A549 (cell line): ENCODE data around the gene GPNMB. TPM values are rescaled to one million over a fixed set of nuclear protein-coding genes. Genes with fewer than 3 reads are reported as not detected.
"Not testable (repeated sequence)": the region's sequence is repeated elsewhere in the genome, so short reads cannot be mapped to it uniquely, and the experiment has no call there.

Source experiments
- ATAC-seq, 2 experiments: fragments of 200-7000 bp in 1 of 2; fragments of >200 bp in 1 of 2; cut with Nextera tagmentation in 1 of 2; cut with Tn5 transposase in 1 of 2; 3 replicates each; pipeline versions ENCODE4 v1.8.0 to v1.9.1; 2018 to 2020; ENCODE audit warnings: mild to moderate bottlenecking in 1 of 2, moderate library complexity in 1 of 2
- CTCF ChIA-PET: fragments of 300-600 bp; sonication (Branson Sonifier 250); formaldehyde crosslinking; extraction: SDS; loops from one replicate; lab custom pipeline; 2021; ENCODE audit warnings: antibody characterized with exemption, inconsistent platforms; lab: Yijun Ruan, JAX
- POLR2A ChIA-PET: fragments of 350-600 bp; formaldehyde crosslinking; extraction: SDS; loops from one replicate; lab custom pipeline; 2021; ENCODE audit warnings: antibody characterized with exemption, inconsistent platforms; lab: Yijun Ruan, JAX
- DNase-seq, 2 experiments: peaks; one replicate each; pipeline versions ENCODE4 v3.0.0 to v3.0.0-alpha.2; 2011 to 2016; ENCODE audit warnings: low read depth in 1 of 2, low spot score in 1 of 2
- FAIRE-seq: peaks from 2 replicates; lab custom pipeline; 2011; peaks lifted over from hg19 to GRCh38; lab: Jason Lieb, UNC
- H3K27ac ChIP-seq, 2 experiments: fragments of >200 bp; sonication (Bioruptor Twin); formaldehyde crosslinking; 3 replicates each; pipeline ENCODE4 v1.5.1; 2016 to 2017
- H3K4me1 ChIP-seq: fragments of >200 bp; sonication (Bioruptor Twin); formaldehyde crosslinking; 3 replicates; pipeline ENCODE4 v1.6.1; 2016
- H3K4me2 ChIP-seq: fragments of >200 bp; sonication (Bioruptor Twin); formaldehyde crosslinking; 3 replicates; pipeline ENCODE4 v1.6.1; 2016
- H3K4me3 ChIP-seq: fragments of >200 bp; sonication (Bioruptor Twin); formaldehyde crosslinking; 3 replicates; pipeline ENCODE4 v1.5.1; 2016
- H3K9me3 ChIP-seq: fragments of >200 bp; sonication (Bioruptor Twin); formaldehyde crosslinking; 3 replicates; pipeline ENCODE4 v1.6.1; 2016
- BCL3 ChIP-seq: fragments of >200 bp; sonication (Bioruptor Twin); formaldehyde crosslinking; IDR thresholded peaks from 3 replicates; pipeline ENCODE4 v1.6.1; 2016
- ELK1 ChIP-seq: fragments of 150-350 bp; IDR thresholded peaks from 2 replicates; pipeline ENCODE4 v1.6.1; 2014; ENCODE audit warnings: low read depth, mild to moderate bottlenecking, low read length
- FOXS1 ChIP-seq: fragments of 250-450 bp; sonication (Bioruptor Pico); IDR thresholded peaks from 2 replicates; pipeline ENCODE4 v1.5.0; 2020; ENCODE audit warnings: mild to moderate bottlenecking, moderate library complexity
- HOXA7 ChIP-seq: fragments of 250-450 bp; sonication (Bioruptor Pico); IDR thresholded peaks from 2 replicates; pipeline ENCODE4 v1.5.0; 2020; ENCODE audit warnings: mild to moderate bottlenecking, moderate library complexity
- JUN ChIP-seq, 2 experiments: fragments of >200 bp; sonication (Bioruptor Twin); formaldehyde crosslinking; IDR thresholded peaks; 2 replicates in 1 of 2; 3 replicates in 1 of 2; pipeline ENCODE4 v1.6.1; 2016 to 2017
- KDM5A ChIP-seq: fragments of 200-600 bp; sonication (generic); IDR thresholded peaks from 2 replicates; pipeline ENCODE4 v1.6.1; 2016; ENCODE audit warnings: antibody characterized with exemption, mild to moderate bottlenecking
- MAX ChIP-seq: IDR thresholded peaks from 2 replicates; pipeline ENCODE4 v1.6.1; 2012
- NFE2L2 ChIP-seq: fragments of 150-350 bp; conservative IDR thresholded peaks from 2 replicates; pipeline ENCODE4 v1.6.1; 2014; ENCODE audit warnings: low read length
- PBX3 ChIP-seq: IDR thresholded peaks from 2 replicates; pipeline ENCODE4 v1.6.1; 2012
- PHF8 ChIP-seq: fragments of 200-600 bp; sonication (generic); IDR thresholded peaks from 2 replicates; pipeline ENCODE4 v1.6.1; 2016; ENCODE audit warnings: low read depth, mild to moderate bottlenecking, antibody characterized with exemption, moderate library complexity, borderline replicate concordance
- RAD21 ChIP-seq, 2 experiments: fragments of >200 bp in 1 of 2; sonication (Bioruptor Twin) in 1 of 2; formaldehyde crosslinking in 1 of 2; IDR thresholded peaks in 1 of 2; conservative IDR thresholded peaks in 1 of 2; 2 replicates in 1 of 2; 3 replicates in 1 of 2; pipeline ENCODE4 v1.6.1; 2012 to 2018; ENCODE audit warnings: inconsistent platforms in 1 of 2
- RFX5 ChIP-seq: fragments of 450-650 bp; IDR thresholded peaks from 2 replicates; pipeline ENCODE4 v1.7.1; 2014; ENCODE audit warnings: antibody characterized with exemption, mild to moderate bottlenecking, moderate library complexity
- TP53 ChIP-seq: fragments of 250-450 bp; sonication (Bioruptor Pico); IDR thresholded peaks from 2 replicates; pipeline ENCODE4 v1.5.0; 2021; ENCODE audit warnings: mild to moderate bottlenecking, moderate library complexity
- USF2 ChIP-seq: fragments of 450-650 bp; IDR thresholded peaks from 2 replicates; pipeline ENCODE4 v1.6.1; 2014; ENCODE audit warnings: antibody characterized with exemption
- ZSCAN20 ChIP-seq: fragments of 250-450 bp; sonication (Bioruptor Pico); IDR thresholded peaks from 2 replicates; pipeline ENCODE4 v1.8.0; 2022; ENCODE audit warnings: mild to moderate bottlenecking, moderate library complexity
- WGBS: methylation state at CpG from one replicate; pipeline ENCODE4 v1.1.6; 2017; ENCODE audit errors: missing lambda C conversion rate; 5-methylcytosine and 5-hydroxymethylcytosine counted together
- polyA minus RNA-seq: library from RNA; depleted of rRNA, polyadenylated mRNA; stranded (reverse); fragments of >200 nt; gene quantifications from 2 replicates; pipeline ENCODE4 v1.2.3, GENCODE V29; 2011; rRNA and poly(A)+ RNA removed
- polyA plus RNA-seq, 4 experiments: library from polyadenylated mRNA; depleted of rRNA in 3 of 4; stranded (reverse); fragments of >200 nt; fragmentation: RNase III in 1 of 4; extraction: RNeasy Plus Mini Kit Qiagen cat#74134 plus additional on column Dnase treatment in 1 of 4; gene quantifications; 2 replicates in 3 of 4; 3 replicates in 1 of 4; pipeline ENCODE4 v1.2.3, GENCODE V29; 2011 to 2017

The GPNMB gene
- polyA plus RNA-seq (2011; rRNA removed) (4.6 and 4.7 TPM in 2 replicates), polyA plus RNA-seq (2017; fragmentation: RNase III; extraction: RNeasy Plus Mini Kit Qiagen cat#74134 plus additional on column Dnase treatment) (2.7 to 3.5 TPM (median 3.3 TPM) in 3 replicates), polyA minus RNA-seq (1.5 and 2.1 TPM in 2 replicates)
- 0.71 and 0.83 TPM in 2 replicates for polyA plus RNA-seq (2012; cell fraction: cytosol; rRNA removed)
- polyA plus RNA-seq (2012; cell fraction: nucleus; rRNA removed) = 0.20 and 0.54 TPM in 2 replicates

GRCh38 chr7:23246555-23246954, at the start of gene GPNMB:
Gene GPNMB (plus strand): TSS chr7:23246775. CDS start chr7:23246858, 83 bp downstream.
- ChIA-PET CTCF (interaction anchor here (1.4 to 3.2 kb wide), 3 partner anchors 10 to 27 kb away, joined by 4 to 10 read pairs (median 7); no protein-coding TSS in a partner anchor), POLR2A (no interaction called here)
- 44% methylated on average over 7 of the region's 7 CpGs for WGBS
- FAIRE-seq = no peak
- Histone ChIP-seq H3K27ac (no peak within 1 kb of the TSS), H3K4me2 (peak within 1 kb of the TSS; percentile 22; the same call in 1 of the 3 replicates), H3K9me3 (0 out of 3 replicates have a peak, but pooled peaks cover under 1% of the 10 kb centered on the region), H3K4me1 (no peaks in the 10 kb centered on the region), H3K4me3 (no peak within 1 kb of the TSS)
- peak in 1 of 2 experiments; percentile 20; a peak in 1 of 6 replicates for ATAC-seq
- DNase-seq = no peak
- TF ChIP-seq FOXS1 (CRISPR knock-in tag) (no peak), JUN (IDR thresholded peaks at IDR 0.05) (no peak), PBX3 (no peak), TP53 (CRISPR knock-in tag) (no peak), MAX (no peak), HOXA7 (no peak), BCL3 (no peak), ZSCAN20 (CRISPR knock-in tag) (no peak), NFE2L2 (no peak), RFX5 (no peak), RAD21 (conservative IDR thresholded peaks at IDR 0.05 in 1 of 2, IDR thresholded peaks at IDR 0.05 in 1 of 2) (no peak), ELK1 (no peak)

GRCh38 chr7:23197745-23198144, 48.8 kb upstream of the GPNMB start:
- DNase-seq, H3K27ac ChIP-seq, H3K4me1 ChIP-seq, ATAC-seq, H3K4me3 ChIP-seq, FAIRE-seq, H3K9me3 ChIP-seq, H3K4me2 ChIP-seq, CTCF ChIA-PET, POLR2A ChIA-PET: not testable (repeated sequence)
- WGBS = 96% methylated on average over 5 of the region's 5 CpGs

GRCh38 chr7:23200331-23200730, 46.2 kb upstream of the GPNMB start:
- no peak overlapping the region for H3K27ac ChIP-seq
- 82% methylated on average over 2 of the region's 2 CpGs for WGBS
- FAIRE-seq = no peak
- peak in 1 of 2 experiments; percentile 30; a peak in 1 of 6 replicates for ATAC-seq
- ChIA-PET POLR2A (no interaction called here), CTCF (interaction anchor here (2.1 kb wide), 1 partner anchor 16 kb away, joined by 9 read pairs; no protein-coding TSS in a partner anchor)
- H3K9me3 ChIP-seq = no peaks in the 10 kb centered on the region
- no peaks in the 10 kb centered on the region for H3K4me1 ChIP-seq
- no peak overlapping the region for H3K4me3 ChIP-seq
- no peak for DNase-seq
- no peak overlapping the region for H3K4me2 ChIP-seq
- TF ChIP-seq USF2 (no peak), PHF8 (no peak), ZSCAN20 (CRISPR knock-in tag) (no peak), KDM5A (no peak)
